A549 (cell line): ENCODE data around the gene SLX9. TPM values are rescaled to one million over a fixed set of nuclear protein-coding genes. Genes with fewer than 3 reads are reported as not detected.
"Not testable (repeated sequence)": the region's sequence is repeated elsewhere in the genome, so short reads cannot be mapped to it uniquely, and the experiment has no call there.

Experiments
- ATAC-seq, 2 experiments: fragments of 200-7000 bp in 1 of 2; fragments of >200 bp in 1 of 2; cut with Nextera tagmentation in 1 of 2; cut with Tn5 transposase in 1 of 2; 3 replicates each; pipeline versions ENCODE4 v1.8.0 to v1.9.1; 2018 to 2020; ENCODE audit warnings: mild to moderate bottlenecking in 1 of 2, moderate library complexity in 1 of 2
- CTCF ChIA-PET: fragments of 300-600 bp; sonication (Branson Sonifier 250); formaldehyde crosslinking; extraction: SDS; loops from one replicate; lab custom pipeline; 2021; ENCODE audit warnings: antibody characterized with exemption, inconsistent platforms; lab: Yijun Ruan, JAX
- POLR2A ChIA-PET: fragments of 350-600 bp; formaldehyde crosslinking; extraction: SDS; loops from one replicate; lab custom pipeline; 2021; ENCODE audit warnings: antibody characterized with exemption, inconsistent platforms; lab: Yijun Ruan, JAX
- DNase-seq, 2 experiments: peaks; one replicate each; pipeline versions ENCODE4 v3.0.0 to v3.0.0-alpha.2; 2011 to 2016; ENCODE audit warnings: low read depth in 1 of 2, low spot score in 1 of 2
- FAIRE-seq: peaks from 2 replicates; lab custom pipeline; 2011; peaks lifted over from hg19 to GRCh38; lab: Jason Lieb, UNC
- H3K27ac ChIP-seq, 2 experiments: fragments of >200 bp; sonication (Bioruptor Twin); formaldehyde crosslinking; 3 replicates each; pipeline ENCODE4 v1.5.1; 2016 to 2017
- H3K4me1 ChIP-seq: fragments of >200 bp; sonication (Bioruptor Twin); formaldehyde crosslinking; 3 replicates; pipeline ENCODE4 v1.6.1; 2016
- H3K4me2 ChIP-seq: fragments of >200 bp; sonication (Bioruptor Twin); formaldehyde crosslinking; 3 replicates; pipeline ENCODE4 v1.6.1; 2016
- H3K4me3 ChIP-seq: fragments of >200 bp; sonication (Bioruptor Twin); formaldehyde crosslinking; 3 replicates; pipeline ENCODE4 v1.5.1; 2016
- H3K9me3 ChIP-seq: fragments of >200 bp; sonication (Bioruptor Twin); formaldehyde crosslinking; 3 replicates; pipeline ENCODE4 v1.6.1; 2016
- CBX8 ChIP-seq: fragments of 200-600 bp; sonication (generic); IDR thresholded peaks from 2 replicates; pipeline ENCODE4 v1.6.1; 2016
- CHD2 ChIP-seq: fragments of 150-350 bp; IDR thresholded peaks from 2 replicates; pipeline ENCODE4 v1.6.1; 2014; ENCODE audit warnings: low read length; ENCODE audit not compliant: partially characterized antibody
- EHMT2 ChIP-seq: fragments of 200-600 bp; sonication (generic); IDR thresholded peaks from 2 replicates; pipeline ENCODE4 v1.6.1; 2016; ENCODE audit warnings: antibody characterized with exemption, low read depth, mild to moderate bottlenecking, moderate library complexity
- HDAC2 ChIP-seq: fragments of 200-600 bp; sonication (generic); IDR thresholded peaks from 2 replicates; pipeline ENCODE4 v1.6.1; 2016
- JUNB ChIP-seq: fragments of >200 bp; sonication (Bioruptor Twin); formaldehyde crosslinking; IDR thresholded peaks from 2 replicates; pipeline ENCODE4 v1.6.1; 2016
- KDM5A ChIP-seq: fragments of 200-600 bp; sonication (generic); IDR thresholded peaks from 2 replicates; pipeline ENCODE4 v1.6.1; 2016; ENCODE audit warnings: antibody characterized with exemption, mild to moderate bottlenecking
- MYC ChIP-seq: IDR thresholded peaks from 2 replicates; pipeline ENCODE4 v1.6.1; 2012; ENCODE audit warnings: mild to moderate bottlenecking, inconsistent platforms, low read length, improper control_type of control experiment, borderline replicate concordance
- NPAS2 ChIP-seq: fragments of 250-450 bp; sonication (Bioruptor Pico); IDR thresholded peaks from 2 replicates; pipeline ENCODE4 v1.8.0; 2022; ENCODE audit warnings: mild to moderate bottlenecking, moderate library complexity, borderline replicate concordance
- PHF8 ChIP-seq: fragments of 200-600 bp; sonication (generic); IDR thresholded peaks from 2 replicates; pipeline ENCODE4 v1.6.1; 2016; ENCODE audit warnings: low read depth, mild to moderate bottlenecking, antibody characterized with exemption, moderate library complexity, borderline replicate concordance
- POLR2AphosphoS2 ChIP-seq: conservative IDR thresholded peaks from 2 replicates; pipeline ENCODE4 v1.6.1; 2012; ENCODE audit warnings: low read length, improper control_type of control experiment, inconsistent platforms
- RARB ChIP-seq: fragments of 250-450 bp; sonication (Bioruptor Pico); IDR thresholded peaks from 2 replicates; pipeline ENCODE4 v1.8.0; 2021; ENCODE audit warnings: mild to moderate bottlenecking, moderate library complexity
- RCOR1 ChIP-seq: fragments of 150-350 bp; IDR thresholded peaks from 2 replicates; pipeline ENCODE4 v1.6.1; 2014; ENCODE audit warnings: antibody characterized with exemption, low read length, low read depth
- RFX5 ChIP-seq: fragments of 450-650 bp; IDR thresholded peaks from 2 replicates; pipeline ENCODE4 v1.7.1; 2014; ENCODE audit warnings: antibody characterized with exemption, mild to moderate bottlenecking, moderate library complexity
- RNF2 ChIP-seq: fragments of 200-600 bp; sonication (generic); IDR thresholded peaks from 2 replicates; pipeline ENCODE4 v1.6.1; 2016; ENCODE audit warnings: low read depth, mild to moderate bottlenecking, antibody characterized with exemption, moderate library complexity, borderline replicate concordance
- SREBF2 ChIP-seq: fragments of 450-650 bp; IDR thresholded peaks from 2 replicates; pipeline ENCODE4 v1.6.1; 2014; ENCODE audit warnings: mild to moderate bottlenecking, moderate library complexity
- TP53 ChIP-seq: fragments of 250-450 bp; sonication (Bioruptor Pico); IDR thresholded peaks from 2 replicates; pipeline ENCODE4 v1.5.0; 2021; ENCODE audit warnings: mild to moderate bottlenecking, moderate library complexity
- WGBS: methylation state at CpG from one replicate; pipeline ENCODE4 v1.1.6; 2017; ENCODE audit errors: missing lambda C conversion rate; 5-methylcytosine and 5-hydroxymethylcytosine counted together
- polyA plus RNA-seq, 4 experiments: library from polyadenylated mRNA; depleted of rRNA in 3 of 4; stranded (reverse); fragments of >200 nt; fragmentation: RNase III in 1 of 4; extraction: RNeasy Plus Mini Kit Qiagen cat#74134 plus additional on column Dnase treatment in 1 of 4; gene quantifications; 2 replicates in 3 of 4; 3 replicates in 1 of 4; pipeline ENCODE4 v1.2.3, GENCODE V29; 2011 to 2017
- TF ChIP-seq, protein P1 (sequence below): IDR thresholded peaks from 2 replicates; pipeline ENCODE4 v1.6.1; 2012; ENCODE audit warnings: low read depth, borderline replicate concordance
- TF ChIP-seq, protein P2 (sequence below): fragments of >200 bp; sonication (Bioruptor Twin); formaldehyde crosslinking; IDR thresholded peaks from 3 replicates; pipeline ENCODE4 v1.5.1; 2016
- TF ChIP-seq, protein P3 (sequence below): fragments of 150-350 bp; IDR thresholded peaks from 2 replicates; pipeline ENCODE4 v1.6.1; 2014; ENCODE audit warnings: low read depth, mild to moderate bottlenecking, low read length
- TF ChIP-seq, protein P4 (sequence below): IDR thresholded peaks from 2 replicates; pipeline ENCODE4 v1.6.1; 2012

The SLX9 gene
- polyA plus RNA-seq, 2 of the 4 experiments (the other 2 are of a cell fraction): 26.9 to 40.6 TPM

DNA sequence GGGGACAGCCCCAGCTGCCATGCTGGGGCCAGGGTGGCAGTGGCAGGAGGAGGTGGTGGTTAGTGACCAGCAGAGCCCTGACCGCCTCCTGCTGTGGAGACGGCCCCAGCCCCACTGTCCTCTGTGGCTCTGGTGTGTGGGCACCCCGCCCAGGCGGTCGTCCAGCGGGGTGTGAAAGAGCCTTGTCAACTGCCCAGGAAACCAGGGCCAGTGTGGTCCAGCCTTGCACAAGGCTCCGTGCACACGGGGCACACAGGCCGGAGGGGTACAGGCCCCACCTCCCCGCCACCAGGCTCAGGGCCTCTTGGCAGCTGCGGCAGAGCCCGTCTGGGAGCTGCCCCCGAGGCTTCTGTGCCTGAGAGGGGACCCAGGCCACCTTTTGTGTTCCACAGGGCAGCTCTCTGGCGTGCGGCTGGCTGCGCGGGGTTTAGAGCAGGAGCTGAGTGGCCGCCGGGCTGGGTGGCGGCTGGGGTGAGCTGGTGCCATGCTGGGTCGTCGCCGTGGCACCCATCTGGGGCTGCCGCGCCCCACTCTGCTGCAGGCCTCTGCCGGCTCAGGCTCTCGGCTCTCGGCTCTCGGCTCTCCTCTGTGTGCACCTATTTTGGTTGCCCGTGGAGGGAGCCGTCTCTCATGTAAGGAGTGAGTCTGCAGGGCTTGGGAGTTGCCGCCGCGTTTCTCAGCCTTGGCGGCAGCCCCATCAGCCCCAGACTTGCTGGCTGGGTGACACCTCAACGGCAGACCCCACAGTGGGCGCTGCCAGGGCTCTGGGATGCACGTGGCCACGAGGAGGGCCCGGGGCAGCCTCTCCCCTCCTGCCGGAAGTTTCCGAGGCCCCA is 36.1 kb downstream of the SLX9 start:
- CTCF ChIA-PET: interaction anchor here (1.2 to 1.5 kb wide), 2 partner anchors 23 to 26 kb away, joined by 3 to 5 read pairs; no protein-coding TSS in a partner anchor
- H3K4me1 ChIP-seq: peaks cover 5% of the 10 kb centered on the region; the same call in 1 of the 3 replicates

DNA sequence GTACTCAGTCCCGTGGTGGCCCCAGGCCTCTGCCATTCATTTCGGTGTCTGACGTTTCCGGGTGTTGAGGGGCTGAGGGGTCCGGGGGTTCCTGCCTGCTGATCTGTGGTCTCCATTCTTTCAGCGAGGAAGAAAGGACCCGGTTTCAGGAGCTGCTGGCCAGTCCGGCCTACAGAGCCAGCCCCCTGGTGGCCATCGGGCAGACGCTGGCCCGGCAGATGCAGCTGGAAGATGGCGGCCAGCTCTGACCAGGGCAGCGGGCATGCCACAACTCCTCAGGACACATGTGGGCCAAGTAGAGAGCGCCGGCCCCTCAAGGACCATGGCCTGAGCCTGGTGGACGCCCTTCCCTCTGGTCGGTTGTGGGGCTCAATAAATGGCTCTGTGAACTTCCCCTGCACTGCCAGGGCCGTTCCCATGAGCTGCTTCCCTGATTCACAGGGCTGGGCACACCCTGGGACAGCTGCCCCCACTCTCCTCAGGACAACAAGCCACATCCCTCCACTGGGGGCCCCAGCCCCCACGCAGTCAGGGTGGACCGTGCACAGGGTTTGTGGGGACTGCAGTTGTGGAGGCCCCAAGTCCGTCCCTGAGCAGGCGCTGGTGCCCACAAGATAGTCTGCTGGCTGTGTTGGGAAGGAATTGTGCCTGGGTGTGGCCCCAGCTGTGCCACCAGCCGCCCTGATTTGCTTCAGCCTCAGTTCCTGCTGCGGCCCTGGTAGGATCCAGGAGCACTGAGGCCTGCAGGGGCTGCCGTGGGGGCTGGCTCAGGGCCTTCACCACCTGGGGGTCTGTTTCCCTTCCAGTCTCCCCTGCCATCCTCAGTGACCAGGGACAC is 36.9 kb downstream of the SLX9 start:
- DNase-seq, H3K4me1 ChIP-seq, H3K27ac ChIP-seq, H3K9me3 ChIP-seq, ATAC-seq, H3K4me3 ChIP-seq, H3K4me2 ChIP-seq, FAIRE-seq, POLR2A ChIA-PET: not testable (repeated sequence)
- CTCF ChIA-PET: interaction anchor here (1.2 to 1.7 kb wide), 4 partner anchors 23 to 161 kb away, joined by 3 to 5 read pairs (median 3); no protein-coding TSS in a partner anchor
- WGBS: 97% methylated on average over 6 of the region's 25 CpGs

More for the DNA sequence above, 36.1 kb downstream of the SLX9 start:
- H3K4me2 ChIP-seq: no peak overlapping the region
- ATAC-seq: no peak
- POLR2A ChIA-PET: no interaction called here
- no peak overlapping the region for H3K27ac ChIP-seq
- no peak for FAIRE-seq
- WGBS: 96% methylated on average over 14 of the region's 42 CpGs
- TF ChIP-seq KDM5A: no peak
- no peak for TF ChIP-seq EHMT2
- no peak for TF ChIP-seq RFX5
- no peak for TF ChIP-seq JUNB
- TF ChIP-seq RNF2: no peak
- no peak for TF ChIP-seq SREBF2
- TF ChIP-seq NPAS2 (CRISPR knock-in tag): no peak
- TF ChIP-seq, protein P1, sequence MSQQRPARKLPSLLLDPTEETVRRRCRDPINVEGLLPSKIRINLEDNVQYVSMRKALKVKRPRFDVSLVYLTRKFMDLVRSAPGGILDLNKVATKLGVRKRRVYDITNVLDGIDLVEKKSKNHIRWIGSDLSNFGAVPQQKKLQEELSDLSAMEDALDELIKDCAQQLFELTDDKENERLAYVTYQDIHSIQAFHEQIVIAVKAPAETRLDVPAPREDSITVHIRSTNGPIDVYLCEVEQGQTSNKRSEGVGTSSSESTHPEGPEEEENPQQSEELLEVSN: no peak
- no peak for TF ChIP-seq CBX8
- TF ChIP-seq, protein P2, sequence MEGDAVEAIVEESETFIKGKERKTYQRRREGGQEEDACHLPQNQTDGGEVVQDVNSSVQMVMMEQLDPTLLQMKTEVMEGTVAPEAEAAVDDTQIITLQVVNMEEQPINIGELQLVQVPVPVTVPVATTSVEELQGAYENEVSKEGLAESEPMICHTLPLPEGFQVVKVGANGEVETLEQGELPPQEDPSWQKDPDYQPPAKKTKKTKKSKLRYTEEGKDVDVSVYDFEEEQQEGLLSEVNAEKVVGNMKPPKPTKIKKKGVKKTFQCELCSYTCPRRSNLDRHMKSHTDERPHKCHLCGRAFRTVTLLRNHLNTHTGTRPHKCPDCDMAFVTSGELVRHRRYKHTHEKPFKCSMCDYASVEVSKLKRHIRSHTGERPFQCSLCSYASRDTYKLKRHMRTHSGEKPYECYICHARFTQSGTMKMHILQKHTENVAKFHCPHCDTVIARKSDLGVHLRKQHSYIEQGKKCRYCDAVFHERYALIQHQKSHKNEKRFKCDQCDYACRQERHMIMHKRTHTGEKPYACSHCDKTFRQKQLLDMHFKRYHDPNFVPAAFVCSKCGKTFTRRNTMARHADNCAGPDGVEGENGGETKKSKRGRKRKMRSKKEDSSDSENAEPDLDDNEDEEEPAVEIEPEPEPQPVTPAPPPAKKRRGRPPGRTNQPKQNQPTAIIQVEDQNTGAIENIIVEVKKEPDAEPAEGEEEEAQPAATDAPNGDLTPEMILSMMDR: no peak
- TF ChIP-seq, protein P3, sequence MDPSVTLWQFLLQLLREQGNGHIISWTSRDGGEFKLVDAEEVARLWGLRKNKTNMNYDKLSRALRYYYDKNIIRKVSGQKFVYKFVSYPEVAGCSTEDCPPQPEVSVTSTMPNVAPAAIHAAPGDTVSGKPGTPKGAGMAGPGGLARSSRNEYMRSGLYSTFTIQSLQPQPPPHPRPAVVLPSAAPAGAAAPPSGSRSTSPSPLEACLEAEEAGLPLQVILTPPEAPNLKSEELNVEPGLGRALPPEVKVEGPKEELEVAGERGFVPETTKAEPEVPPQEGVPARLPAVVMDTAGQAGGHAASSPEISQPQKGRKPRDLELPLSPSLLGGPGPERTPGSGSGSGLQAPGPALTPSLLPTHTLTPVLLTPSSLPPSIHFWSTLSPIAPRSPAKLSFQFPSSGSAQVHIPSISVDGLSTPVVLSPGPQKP: no peak
- no peak for DNase-seq
- H3K9me3 ChIP-seq: no peaks in the 10 kb centered on the region
- H3K4me3 ChIP-seq: no peak overlapping the region

DNA sequence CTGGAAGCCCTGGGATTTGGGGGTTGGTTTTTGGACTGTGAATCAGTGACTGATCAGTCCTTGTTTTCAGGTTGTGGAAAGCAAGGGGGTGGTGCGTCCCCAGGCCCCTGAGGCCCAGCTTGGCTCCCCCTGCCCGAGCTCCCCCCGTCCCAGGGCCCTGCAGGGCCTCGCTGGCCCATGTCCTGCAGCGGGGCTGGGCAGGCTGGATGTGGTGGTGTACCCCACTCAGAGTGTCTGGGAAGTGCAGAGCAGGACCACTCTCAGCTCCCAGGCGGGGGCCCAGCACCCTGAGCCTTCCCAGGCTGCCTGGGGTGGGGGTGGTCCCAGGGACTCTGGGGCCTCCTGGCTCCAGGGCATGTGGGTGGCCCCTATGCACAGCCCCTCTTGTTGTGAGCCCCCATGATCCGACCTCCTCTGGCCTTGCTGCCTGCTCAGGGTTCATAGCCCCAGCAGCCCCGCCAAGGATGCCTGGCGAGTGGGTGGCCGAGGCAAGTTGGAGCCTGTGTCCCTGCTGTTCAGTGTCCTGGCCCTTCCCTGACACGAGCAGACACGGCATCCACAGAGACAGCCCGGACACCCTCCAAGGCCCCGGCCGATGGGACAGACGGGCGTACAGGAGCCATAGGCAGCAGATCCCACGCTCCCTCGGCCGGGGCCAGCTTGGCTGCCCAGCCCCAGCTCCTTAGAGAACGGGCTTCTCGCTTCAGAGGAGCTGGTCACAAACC is 37.9 kb downstream of the SLX9 start:
- WGBS: 92% methylated on average over 4 of the region's 22 CpGs
- peaks cover 8% of the 10 kb centered on the region; the same call in 2 of the 3 replicates for H3K4me1 ChIP-seq
- no peak overlapping the region for H3K27ac ChIP-seq
- POLR2A ChIA-PET: no interaction called here
- ATAC-seq (no peak), FAIRE-seq (no peak), DNase-seq (no peak)
- TF ChIP-seq, protein P4, sequence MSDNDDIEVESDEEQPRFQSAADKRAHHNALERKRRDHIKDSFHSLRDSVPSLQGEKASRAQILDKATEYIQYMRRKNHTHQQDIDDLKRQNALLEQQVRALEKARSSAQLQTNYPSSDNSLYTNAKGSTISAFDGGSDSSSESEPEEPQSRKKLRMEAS: no peak
- TF ChIP-seq RCOR1 (no peak), POLR2AphosphoS2 (no peak), RNF2 (no peak), MYC (no peak), TP53 (no peak), PHF8 (no peak), RARB (no peak), CHD2 (no peak), HDAC2 (no peak)
- TF ChIP-seq, protein P3: no peak
- no peaks in the 10 kb centered on the region for H3K9me3 ChIP-seq
- CTCF ChIA-PET: interaction anchor here (1.4 to 1.7 kb wide), 2 partner anchors 29 to 160 kb away, joined by 3 read pairs; no protein-coding TSS in a partner anchor
- no peak overlapping the region for H3K4me2 ChIP-seq
- H3K4me3 ChIP-seq: no peak overlapping the region
